Activated CD4-positive, alpha-beta memory T cell treated with anti-CD3 and anti-CD28 coated beads for 36 hours (primary cell): ENCODE results near the gene ST6GAL2. TPM values are rescaled to one million over a fixed set of nuclear protein-coding genes. Genes with fewer than 3 reads are reported as not detected.

Experiments
- CTCF ChIA-PET: fragments of 350-600 bp; sonication (Branson Sonifier 250); formaldehyde crosslinking; loops from one replicate; lab custom pipeline; 2021; ENCODE audit warnings: antibody characterized with exemption, inconsistent platforms; lab: Charles Lee
- POLR2A ChIA-PET: fragments of 350-600 bp; sonication (Branson Sonifier 250); formaldehyde crosslinking; loops from one replicate; lab custom pipeline; 2021; ENCODE audit warnings: antibody characterized with exemption; lab: Charles Lee
- DNase-seq: peaks from one replicate; pipeline ENCODE4 v3.0.0-alpha.2; 2020
- H3K27ac Mint-ChIP-seq: one replicate; pipeline ENCODE4 v1.8.0; 2021; ENCODE audit warnings: mixed read lengths
- H3K27me3 Mint-ChIP-seq: one replicate; pipeline ENCODE4 v1.8.0; 2021; ENCODE audit warnings: mixed read lengths
- H3K36me3 Mint-ChIP-seq: one replicate; pipeline ENCODE4 v1.8.0; 2021; ENCODE audit warnings: mixed read lengths
- H3K4me1 Mint-ChIP-seq: one replicate; pipeline ENCODE4 v1.8.0; 2021; ENCODE audit warnings: low read depth, mixed read lengths
- H3K4me3 Mint-ChIP-seq: one replicate; pipeline ENCODE4 v1.8.0; 2021; ENCODE audit warnings: mild to moderate bottlenecking, mixed read lengths
- H3K9me3 Mint-ChIP-seq: one replicate; pipeline ENCODE4 v1.8.0; 2021; ENCODE audit warnings: mixed read lengths
- intact Hi-C: fragments of 100-400 bp; cut with micrococcal nuclease; formaldehyde crosslinking; loops from one replicate; pipeline ENCODE4 v1.15.1; 2023
- total RNA-seq, 2 experiments: library from RNA; stranded (reverse); gene quantifications; one replicate each; pipeline ENCODE4 v1.2.3, GENCODE V29; 2021

ST6GAL2 gene, protein sequence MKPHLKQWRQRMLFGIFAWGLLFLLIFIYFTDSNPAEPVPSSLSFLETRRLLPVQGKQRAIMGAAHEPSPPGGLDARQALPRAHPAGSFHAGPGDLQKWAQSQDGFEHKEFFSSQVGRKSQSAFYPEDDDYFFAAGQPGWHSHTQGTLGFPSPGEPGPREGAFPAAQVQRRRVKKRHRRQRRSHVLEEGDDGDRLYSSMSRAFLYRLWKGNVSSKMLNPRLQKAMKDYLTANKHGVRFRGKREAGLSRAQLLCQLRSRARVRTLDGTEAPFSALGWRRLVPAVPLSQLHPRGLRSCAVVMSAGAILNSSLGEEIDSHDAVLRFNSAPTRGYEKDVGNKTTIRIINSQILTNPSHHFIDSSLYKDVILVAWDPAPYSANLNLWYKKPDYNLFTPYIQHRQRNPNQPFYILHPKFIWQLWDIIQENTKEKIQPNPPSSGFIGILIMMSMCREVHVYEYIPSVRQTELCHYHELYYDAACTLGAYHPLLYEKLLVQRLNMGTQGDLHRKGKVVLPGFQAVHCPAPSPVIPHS
- total RNA-seq, result not detected

GRCh38 chr2:106885971-106886915, at the start of gene ST6GAL2:
Gene ST6GAL2 (minus strand): TSS chr2:106886167. CDS start chr2:106843977, 42,190 bp downstream.
- Mint-ChIP-seq H3K4me3 (no peak within 1 kb of the TSS), H3K4me1 (peaks cover 5% of the 10 kb centered on the region), H3K27ac (no peak within 1 kb of the TSS), H3K9me3 (no peaks in the 10 kb centered on the region), H3K36me3 (no peaks in the 10 kb centered on the region), H3K27me3 (peaks cover 15% of the 10 kb centered on the region)
- DNase-seq, result no peak
- CTCF ChIA-PET, result no interaction called here
- POLR2A ChIA-PET, result no interaction called here
- intact Hi-C loops, result no loop called here

DNA sequence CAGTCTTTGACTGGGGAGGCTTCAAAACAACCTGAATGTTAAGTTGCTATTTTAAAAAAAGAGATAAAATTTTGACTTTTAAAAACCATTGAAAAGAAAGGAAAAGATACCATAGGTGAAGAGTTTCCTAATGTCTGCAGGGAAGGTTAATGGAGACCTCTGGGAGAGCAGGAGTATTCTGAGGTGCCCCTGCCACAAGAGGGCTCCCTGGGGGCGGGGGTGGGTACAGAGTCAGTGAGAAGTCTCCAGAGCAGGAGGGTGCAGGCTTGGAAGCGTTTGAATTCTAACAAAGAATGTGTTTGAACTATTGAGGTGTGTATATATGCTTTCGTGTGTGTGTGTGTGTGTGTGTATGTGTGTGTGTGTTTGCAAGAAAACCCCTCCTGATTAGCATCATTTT, 46.7 kb upstream of the ST6GAL2 start:
- Mint-ChIP-seq H3K4me1 (no peaks in the 10 kb centered on the region), H3K36me3 (no peaks in the 10 kb centered on the region), H3K27me3 (no peaks in the 10 kb centered on the region), H3K4me3 (no peak overlapping the region), H3K27ac (no peak overlapping the region), H3K9me3 (peaks cover 6% of the 10 kb centered on the region)
- intact Hi-C loops, result no loop called here
- ChIA-PET CTCF (no interaction called here), POLR2A (no interaction called here)
- no peak for DNase-seq

DNA sequence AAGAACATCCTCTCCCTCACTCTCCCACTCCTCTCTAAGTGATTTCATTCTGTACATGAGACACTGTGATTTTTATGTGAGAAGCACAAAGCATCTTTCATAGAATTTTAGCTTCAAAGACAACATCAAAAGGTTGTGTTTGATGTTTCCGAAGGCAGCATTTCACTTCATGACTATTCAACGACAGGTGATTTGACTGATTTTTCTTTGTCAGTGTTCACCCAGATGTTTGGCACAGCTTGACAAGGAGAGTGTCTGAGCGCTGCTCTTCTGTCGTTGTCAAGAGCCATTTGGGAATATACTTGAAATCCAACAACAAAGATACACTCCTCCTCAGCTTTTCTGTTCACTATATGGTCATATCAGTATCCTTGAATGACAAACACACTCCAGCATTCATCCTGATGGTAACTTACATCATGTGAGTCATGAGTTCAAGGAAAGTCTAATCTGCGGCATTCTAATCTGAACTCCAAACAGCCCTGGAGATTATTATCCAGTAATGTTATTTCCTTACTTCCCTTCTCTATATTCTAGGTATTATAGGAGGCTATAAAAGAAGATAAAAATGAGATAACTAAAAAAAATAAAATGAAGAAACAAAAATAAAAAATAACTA, 45.9 kb upstream of the ST6GAL2 start:
- ChIA-PET CTCF (no interaction called here), POLR2A (no interaction called here)
- H3K27me3 Mint-ChIP-seq, result no peaks in the 10 kb centered on the region
- no peaks in the 10 kb centered on the region for H3K36me3 Mint-ChIP-seq
- H3K4me3 Mint-ChIP-seq, result no peak overlapping the region
- H3K27ac Mint-ChIP-seq, result no peak overlapping the region
- intact Hi-C loops, result no loop called here
- peaks cover 12% of the 10 kb centered on the region for H3K9me3 Mint-ChIP-seq
- DNase-seq, result no peak
- H3K4me1 Mint-ChIP-seq, result no peaks in the 10 kb centered on the region

GRCh38 chr2:106921451-106921850, 35.5 kb upstream of the ST6GAL2 start:
- Mint-ChIP-seq H3K36me3 (no peaks in the 10 kb centered on the region), H3K4me1 (no peaks in the 10 kb centered on the region), H3K27ac (no peak overlapping the region), H3K9me3 (peaks cover 6% of the 10 kb centered on the region), H3K4me3 (no peak overlapping the region), H3K27me3 (no peaks in the 10 kb centered on the region)
- intact Hi-C loops, result no loop called here
- no peak for DNase-seq
- POLR2A ChIA-PET, result no interaction called here
- CTCF ChIA-PET, result interaction anchor here (0.6 kb wide), 1 partner anchor 1273 kb away, joined by 3 read pairs; no protein-coding TSS in a partner anchor

- Mint-ChIP-seq H3K36me3 (no peaks in the 10 kb centered on the region), H3K27ac (no peak overlapping the region), H3K9me3 (peaks cover 3% of the 10 kb centered on the region), H3K4me3 (no peak overlapping the region), H3K27me3 (no peaks in the 10 kb centered on the region), H3K4me1 (no peaks in the 10 kb centered on the region)
- ChIA-PET POLR2A (no interaction called here), CTCF (no interaction called here)
- DNase-seq, result no peak
- intact Hi-C loops, result no loop called here
Measured at GRCh38 chr2:106919012-106919411, 33.0 kb upstream of the ST6GAL2 start.

GRCh38 chr2:106904242-106904641, 18.3 kb upstream of the ST6GAL2 start:
- ChIA-PET CTCF (no interaction called here), POLR2A (no interaction called here)
- no peaks in the 10 kb centered on the region for H3K27me3 Mint-ChIP-seq
- H3K36me3 Mint-ChIP-seq, result no peaks in the 10 kb centered on the region
- no peak overlapping the region for H3K4me3 Mint-ChIP-seq
- no peak for DNase-seq
- no peaks in the 10 kb centered on the region for H3K4me1 Mint-ChIP-seq
- no peak overlapping the region for H3K27ac Mint-ChIP-seq
- intact Hi-C loops, result no loop called here
- H3K9me3 Mint-ChIP-seq, result peaks cover 2% of the 10 kb centered on the region

DNA sequence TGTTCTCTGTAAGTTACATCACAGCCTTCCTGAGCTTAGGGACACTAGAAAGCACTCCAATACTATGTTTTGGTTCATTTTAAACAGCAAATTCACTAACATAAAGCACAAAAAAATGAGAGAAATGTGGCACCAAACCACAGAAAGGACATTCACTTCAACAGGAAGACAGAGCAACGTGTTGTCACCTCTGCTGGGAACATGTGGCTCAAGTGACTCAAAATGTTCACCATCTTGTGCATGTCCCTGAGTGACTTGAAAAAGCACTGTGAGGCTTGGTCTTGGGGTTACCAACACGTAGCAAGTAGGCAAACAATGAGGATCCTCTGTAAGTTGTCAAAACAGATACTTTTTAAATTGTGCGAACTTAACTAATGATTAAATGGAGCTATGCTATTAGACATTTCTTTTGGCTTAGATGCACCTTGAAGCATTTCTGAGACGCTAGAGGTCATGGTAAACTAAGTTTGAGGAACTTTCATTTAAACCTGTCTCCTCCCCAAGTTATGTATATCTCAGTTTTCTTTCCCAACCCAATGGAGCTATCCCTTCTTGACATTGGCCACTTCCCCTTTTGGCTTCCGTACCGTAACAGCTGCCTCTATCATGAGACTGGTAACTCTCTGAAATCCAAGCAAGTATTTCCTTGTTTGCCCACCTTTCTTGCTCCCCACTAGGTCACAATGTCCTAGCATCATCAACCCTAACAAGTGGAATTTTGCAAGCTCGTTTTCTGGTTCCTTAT, 14.0 kb upstream of the ST6GAL2 start:
- ChIA-PET POLR2A (interaction anchor here (0.6 kb wide), 1 partner anchor 35 kb away, joined by 3 read pairs; no protein-coding TSS in a partner anchor), CTCF (interaction anchor here (1.1 kb wide), 1 partner anchor 51 kb away, joined by 3 read pairs; no protein-coding TSS in a partner anchor)
- Mint-ChIP-seq H3K36me3 (no peaks in the 10 kb centered on the region), H3K27ac (no peak overlapping the region), H3K4me3 (no peak overlapping the region), H3K4me1 (no peaks in the 10 kb centered on the region), H3K27me3 (no peaks in the 10 kb centered on the region), H3K9me3 (peaks cover 2% of the 10 kb centered on the region)
- DNase-seq, result no peak
- intact Hi-C loops, result no loop called here

- ChIA-PET POLR2A (no interaction called here), CTCF (no interaction called here)
- Mint-ChIP-seq H3K27ac (no peak overlapping the region), H3K27me3 (no peaks in the 10 kb centered on the region), H3K4me3 (no peak overlapping the region), H3K36me3 (no peaks in the 10 kb centered on the region), H3K9me3 (no peaks in the 10 kb centered on the region), H3K4me1 (no peaks in the 10 kb centered on the region)
- intact Hi-C loops, result no loop called here
- no peak for DNase-seq
Measured at GRCh38 chr2:106894545-106894944, 8.6 kb upstream of the ST6GAL2 start.

GRCh38 chr2:106892048-106892447, 6.1 kb upstream of the ST6GAL2 start:
- Mint-ChIP-seq H3K27ac (no peak overlapping the region), H3K27me3 (peaks cover 3% of the 10 kb centered on the region), H3K4me3 (no peak overlapping the region), H3K4me1 (no peaks in the 10 kb centered on the region), H3K9me3 (no peaks in the 10 kb centered on the region), H3K36me3 (no peaks in the 10 kb centered on the region)
- no peak for DNase-seq
- intact Hi-C loops, result no loop called here
- CTCF ChIA-PET, result no interaction called here
- POLR2A ChIA-PET, result no interaction called here

DNA sequence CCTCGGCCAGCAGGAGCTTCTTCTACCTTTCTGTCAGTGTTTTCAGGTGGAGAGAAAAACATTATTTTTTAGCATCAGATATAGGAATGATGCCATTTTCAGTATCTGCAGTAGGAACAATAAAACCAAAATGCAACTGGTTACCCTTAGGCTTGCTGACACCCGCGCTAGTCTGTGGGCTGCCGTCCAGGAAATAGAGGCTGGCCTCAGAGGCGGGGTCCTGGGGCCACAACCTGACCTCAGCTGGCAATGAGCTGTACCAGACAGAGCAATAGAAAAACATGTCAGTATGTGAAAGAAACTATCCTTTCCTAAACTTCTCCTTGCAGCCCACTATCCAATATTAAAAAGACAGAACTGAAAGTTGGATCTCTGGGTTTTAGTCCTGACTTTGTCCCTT, 4.6 kb upstream of the ST6GAL2 start:
- peaks cover 3% of the 10 kb centered on the region for H3K4me1 Mint-ChIP-seq

DNA sequence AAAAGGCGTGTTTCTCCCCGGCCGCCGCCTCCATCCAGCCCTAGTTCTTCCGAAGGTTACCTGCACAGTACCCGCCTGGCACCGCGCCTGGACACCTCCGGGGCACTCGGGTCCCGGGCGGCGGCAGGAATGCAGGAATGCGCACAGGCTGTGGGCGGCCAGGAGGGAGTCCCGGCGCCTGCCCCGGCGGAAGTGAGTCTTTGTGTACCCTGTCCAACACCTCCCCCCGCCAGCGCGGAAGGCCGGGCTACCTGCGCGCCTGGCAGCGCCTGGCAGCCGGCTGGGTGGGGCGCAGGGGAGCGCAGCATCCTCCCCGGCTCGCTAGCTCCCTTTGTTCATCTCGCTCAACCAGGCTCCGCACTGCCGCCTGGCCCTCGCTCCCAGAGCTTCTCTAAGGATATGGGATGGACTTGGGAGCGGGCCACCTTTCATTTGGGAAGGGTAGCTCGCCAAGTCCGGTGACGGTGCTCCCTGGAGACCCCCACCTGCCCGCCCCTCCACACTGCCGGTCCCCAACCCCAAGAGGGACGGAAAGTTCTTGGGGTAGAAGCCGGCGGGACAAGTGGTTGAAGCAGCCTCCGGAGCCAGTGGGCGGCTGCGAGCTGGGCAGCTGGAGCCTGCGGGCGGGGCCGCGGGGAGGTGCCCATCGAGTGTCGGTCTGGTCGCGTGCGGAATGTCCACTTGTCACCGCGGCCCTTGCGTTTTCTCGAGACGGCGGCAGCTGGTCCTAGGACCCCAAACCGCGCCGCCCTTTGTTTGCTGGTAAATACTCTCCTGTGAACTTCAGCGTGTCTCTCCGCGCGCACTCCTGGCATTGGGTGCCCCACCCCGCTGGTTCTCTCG, 1.2 kb upstream of the ST6GAL2 start:
- H3K27me3 Mint-ChIP-seq, result peaks cover 15% of the 10 kb centered on the region
- CTCF ChIA-PET, result no interaction called here
- H3K9me3 Mint-ChIP-seq, result no peaks in the 10 kb centered on the region

More for the DNA sequence above, 4.6 kb upstream of the ST6GAL2 start:
- Mint-ChIP-seq H3K36me3 (no peaks in the 10 kb centered on the region), H3K9me3 (no peaks in the 10 kb centered on the region), H3K4me3 (no peak overlapping the region), H3K27ac (no peak overlapping the region), H3K27me3 (peaks cover 7% of the 10 kb centered on the region)
- POLR2A ChIA-PET, result no interaction called here
- intact Hi-C loops, result no loop called here
- CTCF ChIA-PET, result no interaction called here
- no peak for DNase-seq

More for the DNA sequence above, 1.2 kb upstream of the ST6GAL2 start:
- Mint-ChIP-seq H3K4me1 (peaks cover 5% of the 10 kb centered on the region), H3K36me3 (no peaks in the 10 kb centered on the region), H3K27ac (no peak overlapping the region), H3K4me3 (no peak overlapping the region)
- POLR2A ChIA-PET, result no interaction called here
- DNase-seq, result no peak
- intact Hi-C loops, result no loop called here
